Measurements from ENCODE around the gene MTA1.

MTA1 gene

GRCh38 chr14:105467249-105467941, 47.8 kb downstream of the MTA1 start:
- no peak for DNase-seq

- DNase-seq = no peak
These were observed 48.4 kb downstream of the MTA1 start for GRCh38 chr14:105467942-105468471.

- DNase-seq = no peak
These were observed 49.1 kb downstream of the MTA1 start for GRCh38 chr14:105468621-105469241.

GRCh38 chr14:105469456-105470349, 50.1 kb downstream of the MTA1 start:
- peak; percentile 28 for DNase-seq

- peak; percentile 91 for DNase-seq
These were observed 51.0 kb downstream of the MTA1 start for GRCh38 chr14:105470350-105471296.

GRCh38 chr14:105471297-105471821, 51.7 kb downstream of the MTA1 start:
- no peak for DNase-seq

- no peak for DNase-seq
These were observed 52.3 kb downstream of the MTA1 start for GRCh38 chr14:105471823-105472485.

- DNase-seq = no peak
These were observed 52.9 kb downstream of the MTA1 start for GRCh38 chr14:105472486-105472991.

GRCh38 chr14:105473033-105473676, 53.5 kb downstream of the MTA1 start:
- peak; percentile 47 for DNase-seq

- peak; percentile 97 for DNase-seq
These were observed 54.3 kb downstream of the MTA1 start for GRCh38 chr14:105473677-105474482.

GRCh38 chr14:105474483-105475268, 55.0 kb downstream of the MTA1 start, which contains the start of gene CRIP2:
TSS of gene CRIP2 (plus strand) at chr14:105474821. CDS start at chr14:105474863, 42 bp downstream.
- peak; percentile 86 for DNase-seq

- DNase-seq = peak; percentile 51
These were observed 55.9 kb downstream of the MTA1 start for GRCh38 chr14:105475269-105476096.

- peak; percentile 36 for DNase-seq
These were observed 56.6 kb downstream of the MTA1 start for GRCh38 chr14:105476097-105476830.

- DNase-seq = peak; percentile 47
These were observed 57.4 kb downstream of the MTA1 start for GRCh38 chr14:105476831-105477659.

- no peak for DNase-seq
These were observed 58.2 kb downstream of the MTA1 start for GRCh38 chr14:105477660-105478397.

Data from COR-L47 (cell line).